COLO668 (cell line): ENCODE measurements around the gene CERK.
A peak's percentile ranks its signal among the peaks of the same experiment; 100 is the strongest.

ENCODE experiments used
- DNase-seq: peaks from one replicate; lab custom pipeline; 2025; ENCODE audit not compliant: unreplicated experiment; lab: John Stamatoyannopoulos, UW

The CERK gene

DNA sequence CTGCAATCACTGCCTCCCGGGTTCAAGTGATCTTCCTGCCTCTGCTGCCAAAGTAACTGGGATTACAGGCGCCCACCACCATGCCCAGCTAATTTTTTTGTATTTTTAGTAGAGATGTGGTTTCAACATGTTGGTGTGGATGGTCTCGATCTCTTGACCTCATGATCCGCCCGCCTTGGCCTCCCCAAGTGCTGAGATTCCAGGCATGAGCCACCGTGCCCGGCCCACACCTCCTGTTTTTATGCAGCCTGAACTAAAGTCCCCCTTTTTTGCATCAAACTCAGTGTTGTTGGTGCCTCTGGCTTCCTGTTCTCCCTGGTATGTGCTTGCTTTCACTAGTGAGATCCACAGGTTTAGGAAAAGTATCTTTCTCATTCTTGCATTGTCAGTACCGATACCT, 28.6 kb upstream of the CERK start:
- DNase-seq = no peak

DNA sequence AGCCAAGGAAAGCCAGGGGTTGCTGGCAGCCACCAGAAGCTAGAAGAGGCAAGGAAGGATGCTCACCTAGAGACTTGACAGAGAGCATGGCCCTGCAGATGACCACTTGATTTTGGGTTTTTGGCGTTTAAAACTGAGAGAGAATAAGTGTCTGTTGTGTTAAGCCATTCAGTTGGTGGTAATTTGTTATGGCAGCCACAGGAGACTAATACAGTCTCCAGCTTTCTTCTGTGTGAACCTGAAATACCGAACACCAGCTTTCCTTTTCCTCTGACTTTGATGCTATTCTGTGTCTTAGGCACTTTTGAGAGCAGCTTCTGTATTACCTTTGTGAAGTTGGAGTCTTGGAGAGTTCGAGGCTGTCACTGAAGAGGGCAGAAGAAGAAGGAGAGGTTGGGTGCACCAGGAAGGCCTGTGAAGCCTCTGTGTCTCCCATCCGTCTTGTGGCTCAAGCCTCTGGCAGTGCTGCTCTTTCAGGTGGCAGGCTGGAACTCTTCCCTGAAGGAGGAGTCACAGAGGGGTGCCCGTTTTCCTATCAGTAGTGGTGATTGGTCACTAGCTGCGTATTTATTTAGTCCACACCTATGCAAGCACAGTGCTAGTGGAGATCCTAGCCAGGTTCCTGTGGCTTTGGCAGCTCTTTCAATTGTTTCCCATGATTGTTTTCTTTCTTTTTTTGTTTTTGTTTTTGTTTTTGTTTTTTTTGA, 26.9 kb upstream of the CERK start:
- no peak for DNase-seq

DNA sequence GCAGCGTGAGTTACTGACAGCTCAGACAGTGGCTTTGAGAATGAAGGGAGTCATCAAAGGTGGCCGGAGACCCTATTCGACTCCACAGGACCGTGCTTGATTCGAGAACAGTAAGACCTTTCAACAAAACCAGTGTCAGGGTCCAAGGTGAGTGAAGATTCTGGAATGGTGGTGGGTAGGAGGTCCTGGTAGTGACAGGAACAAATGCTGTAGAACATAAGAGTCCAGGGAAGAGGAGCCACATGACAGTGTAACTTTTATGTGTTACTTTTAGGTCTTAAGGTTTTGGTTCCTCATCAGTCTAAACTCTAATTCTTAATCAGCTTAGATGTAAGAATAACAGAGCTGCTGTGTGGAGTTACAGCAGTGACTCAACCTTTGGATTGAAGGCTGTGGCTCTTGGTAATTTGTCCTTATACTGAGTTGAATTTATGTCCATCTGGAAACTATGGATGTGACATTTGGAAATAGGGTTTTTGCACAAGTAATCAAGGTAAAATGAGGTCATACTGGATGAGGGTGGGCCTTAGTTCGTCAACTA, 26.2 kb upstream of the CERK start:
- DNase-seq = no peak

DNA sequence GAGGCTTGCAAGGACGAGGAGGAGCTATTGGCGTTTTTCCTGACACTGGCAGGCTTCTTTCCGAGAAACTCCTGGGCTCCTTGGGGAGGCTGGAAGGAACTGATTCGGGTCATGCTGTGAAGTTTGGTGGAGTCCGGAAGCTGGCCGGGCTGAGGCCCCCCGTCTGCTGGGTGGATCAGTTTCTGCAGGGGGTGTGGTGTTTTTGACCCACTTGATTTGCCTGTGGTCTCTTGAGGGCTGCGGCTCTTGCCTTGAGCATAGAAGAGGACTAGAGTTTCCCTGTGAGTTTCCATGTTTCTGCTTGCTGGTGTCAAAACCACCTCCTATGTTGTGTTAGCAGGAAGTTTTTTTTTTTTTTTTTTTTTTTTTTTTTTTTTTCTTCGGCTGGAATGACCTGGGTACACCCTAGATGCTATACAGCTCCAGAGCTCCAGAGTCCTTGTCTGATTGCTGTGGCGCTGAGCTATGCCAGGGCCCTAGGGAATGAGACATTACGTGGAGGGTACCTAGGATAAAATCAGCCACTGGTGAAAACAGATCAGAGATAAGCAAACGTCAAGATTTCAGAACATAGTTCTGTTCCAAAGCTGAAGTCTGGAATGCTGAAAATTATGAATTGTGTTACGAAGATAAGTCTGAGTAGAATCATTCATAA, 25.1 kb upstream of the CERK start:
- DNase-seq = no peak

DNA sequence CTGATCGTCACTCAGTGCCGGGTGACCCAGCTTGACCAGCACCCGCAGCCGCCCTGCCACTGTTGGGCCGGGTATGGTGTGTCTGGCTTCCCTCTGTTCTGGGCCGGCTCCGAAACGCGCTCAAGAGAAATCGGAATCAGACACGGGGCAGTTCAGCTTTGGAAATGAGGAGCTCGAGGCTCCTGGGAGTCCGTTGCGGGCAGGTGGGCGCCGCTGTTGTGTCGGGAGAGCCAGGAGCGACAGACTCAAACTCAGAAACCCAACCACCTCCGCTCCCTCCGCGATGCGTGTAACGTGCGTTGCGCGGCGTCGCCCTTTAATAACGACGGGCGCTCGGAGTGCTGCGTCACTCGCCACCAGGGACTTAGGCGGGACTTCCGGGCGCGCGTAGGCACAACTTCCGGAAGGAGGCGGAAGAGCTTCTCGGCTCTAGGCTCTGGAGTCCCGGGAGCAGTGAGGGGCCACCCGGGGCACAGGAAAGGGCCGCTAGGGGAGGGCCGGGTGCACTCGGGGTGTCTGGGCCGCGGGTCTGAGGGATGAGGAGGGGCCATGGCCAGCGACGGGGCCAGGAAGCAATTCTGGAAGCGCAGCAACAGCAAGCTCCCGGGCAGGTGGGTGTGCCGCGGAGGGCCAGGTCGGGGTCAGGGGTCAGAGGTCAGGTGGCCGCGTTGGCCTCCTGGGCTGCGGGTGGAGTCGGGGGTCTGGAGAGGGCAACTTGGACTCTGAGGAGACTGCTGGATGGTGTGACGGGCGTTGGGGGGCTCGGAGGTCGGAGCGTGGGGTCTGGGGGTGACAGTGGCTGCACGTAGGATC, 24.4 kb upstream of the CERK start, which contains the start of gene TBC1D22A:
TSS of gene TBC1D22A (plus strand) at position 413 of the 813 bp plus-strand sequence. CDS start at position 550, 137 bp downstream.
- DNase-seq = peak; percentile 97

DNA sequence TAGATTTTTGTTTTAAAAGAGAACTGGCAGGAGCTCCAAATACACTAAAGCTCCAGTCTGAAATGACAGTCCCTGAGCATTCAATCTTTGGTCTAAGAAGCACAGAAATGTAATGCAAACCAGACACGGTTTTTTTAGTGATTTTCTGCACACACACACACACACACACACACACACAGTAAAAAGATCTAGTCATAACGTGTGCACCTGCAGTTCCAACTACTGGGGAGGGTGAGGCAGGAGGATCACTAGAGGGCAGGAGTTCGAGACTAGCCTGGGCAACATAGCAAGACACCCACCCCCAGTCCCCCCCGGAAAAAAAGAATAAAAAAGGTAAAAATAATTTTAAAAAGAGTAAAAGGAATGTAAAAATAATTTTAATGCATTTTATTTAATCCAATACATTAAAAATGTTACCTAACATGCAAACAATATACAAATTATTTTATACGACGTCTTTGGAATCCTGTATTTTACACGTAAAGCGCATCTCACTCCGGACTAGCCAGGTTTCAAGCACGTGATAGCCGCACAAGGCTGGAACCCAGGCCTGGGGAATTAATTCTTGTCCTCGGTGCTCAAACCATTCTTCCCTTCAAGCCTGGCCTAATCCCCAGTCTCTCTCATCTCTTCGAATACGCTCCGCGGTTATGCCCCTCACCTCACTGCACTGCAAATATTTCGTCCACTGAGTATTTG, 23.6 kb upstream of the CERK start:
- DNase-seq = no peak

DNA sequence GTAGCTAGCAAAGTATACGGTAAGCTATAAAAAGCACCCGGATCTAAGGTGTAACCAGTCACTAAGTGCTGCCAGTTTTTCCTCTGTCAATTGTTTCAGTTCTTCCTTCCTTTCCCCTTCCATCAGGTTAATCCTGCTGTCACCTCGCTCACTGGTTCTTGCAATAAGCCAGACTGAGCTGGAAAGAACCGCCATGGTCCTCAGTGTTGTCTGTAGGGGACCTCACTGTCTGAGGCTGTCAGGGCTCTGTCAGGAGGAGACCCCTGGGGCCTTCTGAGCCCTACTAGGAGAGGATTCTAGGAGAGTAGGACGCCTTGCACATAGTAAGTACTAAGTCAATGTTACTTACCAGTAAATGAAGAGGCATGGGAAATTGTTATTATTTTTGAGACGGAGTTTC, 23.0 kb upstream of the CERK start:
- no peak for DNase-seq

DNA sequence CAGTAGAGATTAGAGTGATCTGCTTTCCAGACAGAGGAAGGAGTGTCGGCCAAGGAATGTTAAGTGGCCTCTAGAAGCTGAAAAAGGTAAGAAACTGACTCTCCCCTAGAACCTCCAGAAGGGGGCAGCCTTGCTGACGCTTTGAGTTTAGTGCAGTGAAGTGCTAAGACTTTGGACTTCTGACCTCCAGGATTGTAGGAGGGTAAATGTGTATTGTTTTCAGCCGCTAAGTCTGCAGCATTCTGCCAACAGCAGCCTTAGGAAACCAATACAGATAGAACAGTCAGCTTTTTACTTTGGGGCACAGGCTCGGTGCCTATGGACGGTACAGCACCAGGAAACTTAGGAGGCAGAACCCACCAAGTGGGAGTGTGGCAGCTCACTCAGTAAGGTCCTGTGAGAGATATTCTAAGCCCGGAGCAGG, 20.8 kb upstream of the CERK start:
- DNase-seq = peak; percentile 57

DNA sequence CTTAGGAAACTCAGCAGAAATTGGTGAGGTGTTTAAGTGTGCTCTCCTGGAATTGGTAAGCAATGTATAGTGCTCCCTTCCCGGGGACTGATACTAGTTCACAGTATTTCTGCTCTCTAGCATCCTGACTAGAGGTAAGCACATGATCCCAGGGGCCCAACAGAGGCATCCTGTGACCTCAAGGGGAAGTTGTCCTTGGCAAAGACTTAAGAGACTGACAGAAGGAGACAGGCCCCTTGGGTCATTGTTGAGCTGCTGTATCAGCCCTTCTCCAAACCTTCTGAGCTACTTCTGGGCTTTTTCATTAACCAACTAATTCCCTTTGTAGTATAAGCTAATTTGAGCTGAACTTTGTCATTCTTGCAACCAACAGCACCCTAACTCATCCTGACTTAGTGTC, 20.1 kb upstream of the CERK start:
- DNase-seq = no peak

DNA sequence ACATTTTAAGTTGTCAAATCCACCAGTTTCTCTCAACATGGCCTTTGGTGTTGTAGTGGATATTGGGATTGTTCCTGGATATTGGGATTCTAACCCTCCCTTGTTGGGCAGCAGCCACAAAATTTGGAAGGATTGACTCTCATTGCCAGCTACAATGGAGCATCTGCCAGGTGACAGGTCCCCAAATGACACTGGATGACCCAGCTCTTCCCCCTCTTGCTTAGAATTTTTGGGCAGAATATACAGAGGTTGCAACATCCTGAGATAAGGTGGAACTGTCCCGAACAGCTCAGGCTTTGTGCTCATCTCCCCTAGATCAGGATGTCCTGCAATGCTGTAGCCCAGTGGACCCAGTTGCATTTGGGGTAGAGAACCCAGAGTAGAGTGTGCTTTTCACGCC, 19.1 kb upstream of the CERK start:
- DNase-seq = no peak

DNA sequence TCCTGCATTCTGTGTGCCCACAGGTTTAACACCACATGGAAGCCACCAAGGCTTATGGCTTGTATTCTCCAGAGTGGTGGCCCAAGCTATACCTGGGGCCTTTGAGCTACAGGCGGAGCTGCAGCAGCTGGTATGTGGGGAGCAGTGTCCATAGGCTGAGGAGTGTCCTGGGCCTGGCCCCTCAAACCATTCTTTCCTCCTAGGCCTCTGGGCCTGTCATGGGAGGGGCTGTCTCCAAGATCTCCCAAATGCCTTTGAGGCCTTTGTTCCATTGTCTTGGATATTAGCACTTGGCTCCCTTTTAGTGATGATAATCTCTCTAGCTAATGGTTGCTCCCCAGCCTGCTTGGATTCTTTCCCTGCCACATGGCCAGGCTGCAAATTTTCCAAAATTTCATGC, 18.0 kb upstream of the CERK start:
- DNase-seq = no peak

DNA sequence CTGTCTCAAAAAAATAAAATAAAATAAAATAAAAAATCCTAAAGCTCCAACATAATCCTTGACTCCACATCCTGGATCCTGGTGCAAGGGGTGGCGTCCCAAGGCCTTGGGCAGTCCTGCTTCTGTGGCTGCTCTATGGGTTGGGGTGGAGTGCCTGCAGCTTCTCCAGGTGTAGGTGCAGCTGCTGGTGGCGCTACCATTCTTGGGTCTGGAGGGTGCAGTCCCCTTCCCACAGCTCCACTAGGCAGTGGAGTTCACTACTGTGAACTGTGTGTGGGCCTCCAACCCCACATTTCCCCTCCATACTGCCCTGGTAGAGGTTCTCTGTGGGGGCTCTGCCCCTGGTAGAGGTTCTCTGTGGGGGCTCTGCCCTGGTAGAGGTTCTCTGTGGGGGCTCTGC, 17.5 kb upstream of the CERK start:
- no peak for DNase-seq

DNA sequence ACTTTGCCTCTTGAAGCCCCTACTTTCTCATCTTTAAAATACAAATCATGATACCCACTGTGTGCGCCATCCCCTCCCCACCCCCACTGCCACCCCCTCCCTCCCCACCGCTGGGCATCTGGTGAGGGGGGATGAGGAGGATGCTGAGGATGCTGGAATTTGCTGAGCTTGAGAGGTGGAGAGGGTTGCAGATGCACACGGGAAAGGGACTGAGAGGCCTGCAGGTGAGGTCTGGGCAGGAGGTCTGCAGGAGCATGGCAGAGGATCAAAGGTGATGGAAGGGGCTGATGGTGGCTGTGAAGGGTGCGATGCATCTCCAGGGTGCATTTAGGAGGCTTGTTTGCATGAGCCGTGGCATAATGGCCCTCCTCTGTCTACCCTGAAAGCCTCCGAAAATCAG, 16.8 kb upstream of the CERK start:
- no peak for DNase-seq

DNA sequence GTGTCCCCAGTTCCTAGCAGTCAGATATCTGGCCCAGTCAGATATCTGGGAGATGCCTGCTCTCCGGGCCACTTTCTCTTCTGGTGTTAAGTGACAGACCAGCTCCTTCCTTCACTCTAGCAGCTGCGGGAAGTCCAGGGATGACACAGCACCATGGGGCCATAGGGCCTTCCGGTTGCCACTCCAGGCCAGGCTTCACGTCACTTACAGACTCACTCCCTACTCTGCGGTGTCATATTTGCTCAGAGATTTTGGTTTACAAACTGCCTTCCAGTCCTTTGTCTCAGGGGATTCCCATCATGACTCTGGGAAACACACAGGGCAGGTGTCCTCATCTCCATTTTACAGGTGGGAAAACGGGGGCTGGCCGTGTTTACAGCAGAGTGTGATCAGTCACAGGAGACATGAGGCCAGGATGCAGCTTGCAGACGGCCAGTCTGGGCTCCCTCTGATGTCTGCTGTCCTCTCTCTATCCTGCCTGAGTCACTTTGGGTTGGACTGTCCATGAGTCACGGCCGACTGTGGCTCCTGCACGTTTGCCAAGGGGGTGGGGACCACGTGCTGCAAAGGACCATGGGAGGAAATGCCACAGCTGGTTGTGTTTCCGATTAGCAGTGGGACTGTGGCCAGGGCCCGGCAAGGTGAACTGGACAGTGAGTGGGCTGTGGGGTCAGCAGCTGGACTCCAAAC, 16.2 kb upstream of the CERK start:
- DNase-seq = peak; percentile 87

DNA sequence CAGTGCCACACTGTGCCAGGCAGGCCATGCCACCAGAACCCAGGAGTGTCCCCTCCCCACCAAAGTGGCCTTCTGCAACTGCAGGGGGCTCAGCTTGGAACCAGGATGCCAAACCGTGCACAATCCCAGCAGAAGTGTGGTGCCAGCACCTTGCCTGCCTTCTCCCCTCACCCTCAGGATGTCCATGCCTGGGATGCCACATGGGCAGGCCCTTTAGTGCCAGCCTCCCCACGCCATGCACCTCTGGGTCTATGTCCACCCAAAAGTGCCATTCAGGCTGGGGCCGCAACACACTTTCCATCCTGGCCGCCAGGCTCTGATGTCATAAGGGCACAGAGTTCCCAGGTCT, 15.7 kb upstream of the CERK start:
- no peak for DNase-seq

DNA sequence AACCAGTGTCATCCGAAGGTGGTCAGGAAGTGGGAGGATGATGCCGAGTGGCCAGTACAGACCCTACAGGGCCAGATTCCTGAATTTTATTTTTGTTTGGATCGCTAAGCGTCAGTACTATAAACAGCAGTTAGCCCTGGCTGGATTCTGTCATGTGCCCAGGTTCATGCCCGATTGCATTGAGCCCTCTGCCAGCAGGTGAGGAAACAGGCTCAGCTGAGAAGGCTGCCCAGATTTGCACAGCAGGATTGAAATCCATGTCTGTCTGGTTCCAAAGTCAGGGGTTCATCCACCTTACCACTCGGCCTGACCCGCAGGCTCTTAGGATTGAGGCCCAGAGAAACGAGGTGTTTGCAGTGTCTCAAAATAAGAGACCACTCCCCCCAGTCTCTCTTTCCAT, 15.3 kb upstream of the CERK start:
- no peak for DNase-seq

DNA sequence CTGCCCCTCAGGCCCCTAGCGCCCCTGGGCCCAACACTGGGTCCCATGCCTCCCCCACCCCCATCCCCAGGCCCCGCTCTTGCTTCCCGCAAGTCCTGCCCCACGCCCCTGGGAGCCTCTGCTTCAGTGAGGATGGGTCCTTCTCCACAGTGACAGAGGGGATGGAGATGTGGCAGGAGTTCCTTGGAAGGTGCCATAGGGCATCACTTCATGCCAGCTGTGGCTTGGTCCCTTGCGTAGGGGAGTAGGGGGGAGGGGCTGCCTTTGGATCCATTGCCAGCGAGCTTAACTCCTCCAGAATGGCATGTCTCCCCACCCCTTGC, 14.9 kb upstream of the CERK start:
- no peak for DNase-seq

DNA sequence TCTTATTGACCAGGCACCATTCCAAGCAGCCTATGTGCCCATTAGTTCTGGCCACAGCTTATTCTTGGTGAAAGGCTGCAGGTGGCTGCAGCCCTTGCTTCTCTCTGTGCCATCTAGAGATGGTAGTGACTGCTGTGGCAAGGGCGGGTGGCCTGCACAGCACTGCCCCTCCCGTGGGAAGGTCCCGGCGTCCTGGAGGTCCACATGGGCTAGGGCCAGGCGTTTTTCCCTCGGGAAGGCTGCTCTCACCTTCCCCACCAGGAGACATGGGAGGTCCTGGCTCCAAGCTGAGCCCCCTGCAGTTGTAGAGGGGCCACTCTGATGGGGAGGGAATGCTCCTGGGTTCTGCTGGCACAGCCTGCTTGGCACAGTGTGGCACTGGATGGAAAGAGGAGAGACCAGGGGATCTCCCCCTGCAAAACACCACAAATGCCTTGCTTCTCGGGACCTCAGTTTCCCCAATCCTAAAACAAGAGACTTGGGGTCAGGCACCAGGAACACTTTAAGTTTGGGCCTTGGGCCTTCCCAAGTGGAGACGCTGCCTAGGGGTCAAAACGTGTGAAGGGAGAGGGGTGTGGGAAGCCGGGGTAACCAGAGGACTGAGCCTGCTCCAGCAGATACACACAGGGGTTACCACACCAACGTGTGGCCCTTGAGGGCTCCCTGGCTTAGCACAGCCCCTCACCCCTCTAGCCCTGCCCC, 14.4 kb upstream of the CERK start:
- DNase-seq = no peak

DNA sequence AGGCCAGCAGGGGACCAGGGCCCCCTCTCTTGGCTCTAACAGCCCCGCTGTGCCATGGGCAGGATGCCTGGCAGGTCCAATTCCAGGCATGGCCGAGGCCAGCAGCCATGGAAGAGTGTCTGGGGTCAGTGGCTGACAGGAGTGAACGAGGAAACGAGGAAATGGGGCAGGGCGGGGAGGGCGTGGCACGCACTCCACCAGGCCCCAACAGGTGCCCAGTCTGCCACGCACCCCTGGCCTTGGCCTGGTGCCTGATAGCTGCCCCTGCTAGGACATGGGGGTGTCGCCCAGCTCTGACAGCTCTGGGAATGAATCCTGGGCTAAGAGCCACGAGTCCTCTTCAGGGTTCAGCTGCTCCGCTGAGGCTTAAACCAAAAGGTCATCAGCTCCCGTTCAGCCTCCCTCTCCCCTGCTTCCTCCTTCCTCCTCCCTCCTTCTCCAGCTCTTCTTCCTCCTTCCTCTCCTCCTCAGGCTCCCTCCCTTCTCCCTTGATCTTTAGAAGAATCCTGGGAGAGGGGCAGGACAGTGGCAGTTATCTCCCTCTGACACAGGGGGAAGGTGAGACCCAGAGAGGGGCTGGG, 12.9 kb upstream of the CERK start:
- DNase-seq = peak; percentile 56

DNA sequence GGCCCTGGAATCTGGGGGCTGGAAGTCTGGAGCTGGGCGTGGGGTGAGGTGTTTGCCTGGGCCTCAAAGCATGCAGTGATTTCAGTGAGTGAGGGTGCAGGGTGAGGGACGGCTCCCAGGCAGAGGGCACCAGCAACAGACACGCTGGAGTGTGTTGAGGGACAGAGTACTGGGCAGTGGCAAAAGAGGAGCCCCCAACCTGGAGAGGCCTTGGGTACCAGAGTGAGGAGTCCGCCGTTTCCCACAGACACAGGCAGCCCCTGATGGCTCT, 12.4 kb upstream of the CERK start:
- no peak for DNase-seq
